Measurements from ENCODE around the gene PFKFB3.

The PFKFB3 gene

GRCh38 chr10:6227346-6227745, 24.6 kb downstream of the PFKFB3 start:
- DNase-seq (ENCODE audit: low spot score), result no peak
- TF ChIP-seq CTCF (IDR thresholded peaks at IDR 0.05; ENCODE audit: extremely low read depth, missing control alignments), result no peak

- no peak for DNase-seq (ENCODE audit: low spot score)
- no peak for TF ChIP-seq CTCF (IDR thresholded peaks at IDR 0.05; ENCODE audit: extremely low read depth, missing control alignments)
These were observed 25.3 kb downstream of the PFKFB3 start for GRCh38 chr10:6228010-6228511.

- TF ChIP-seq CTCF (IDR thresholded peaks at IDR 0.05; ENCODE audit: extremely low read depth, missing control alignments), result no peak
- no peak for DNase-seq (ENCODE audit: low spot score)
These were observed 25.9 kb downstream of the PFKFB3 start for GRCh38 chr10:6228647-6229046.

DNA sequence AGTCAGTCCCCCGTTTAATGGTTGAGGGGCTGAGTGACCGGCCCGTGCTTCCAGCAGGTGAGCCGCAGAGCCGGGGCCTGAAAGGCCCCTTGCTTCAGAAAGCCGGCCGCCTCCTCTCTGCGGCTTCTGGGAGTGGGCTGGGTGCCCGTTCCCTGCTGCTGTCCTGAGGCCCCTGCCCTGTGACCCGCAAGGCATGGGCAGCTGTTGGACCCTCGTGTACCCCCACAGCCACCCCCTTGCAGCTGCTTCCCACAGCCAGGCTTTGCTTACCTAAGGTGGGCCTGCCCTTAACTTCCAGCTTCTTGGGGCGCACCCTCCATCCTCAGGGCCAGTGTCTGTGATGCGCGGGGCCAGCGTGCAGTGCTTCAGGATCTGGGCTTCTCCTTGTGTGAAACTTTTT, 26.6 kb downstream of the PFKFB3 start:
- DNase-seq (ENCODE audit: low spot score), result no peak
- no peak for TF ChIP-seq CTCF (IDR thresholded peaks at IDR 0.05; ENCODE audit: extremely low read depth, missing control alignments)

GRCh38 chr10:6229746-6230145, 27.0 kb downstream of the PFKFB3 start:
- no peak for TF ChIP-seq CTCF (IDR thresholded peaks at IDR 0.05; ENCODE audit: extremely low read depth, missing control alignments)
- no peak for DNase-seq (ENCODE audit: low spot score)

GRCh38 chr10:6230315-6230714, 27.6 kb downstream of the PFKFB3 start:
- DNase-seq (ENCODE audit: low spot score), result no peak
- no peak for TF ChIP-seq CTCF (IDR thresholded peaks at IDR 0.05; ENCODE audit: extremely low read depth, missing control alignments)

DNA sequence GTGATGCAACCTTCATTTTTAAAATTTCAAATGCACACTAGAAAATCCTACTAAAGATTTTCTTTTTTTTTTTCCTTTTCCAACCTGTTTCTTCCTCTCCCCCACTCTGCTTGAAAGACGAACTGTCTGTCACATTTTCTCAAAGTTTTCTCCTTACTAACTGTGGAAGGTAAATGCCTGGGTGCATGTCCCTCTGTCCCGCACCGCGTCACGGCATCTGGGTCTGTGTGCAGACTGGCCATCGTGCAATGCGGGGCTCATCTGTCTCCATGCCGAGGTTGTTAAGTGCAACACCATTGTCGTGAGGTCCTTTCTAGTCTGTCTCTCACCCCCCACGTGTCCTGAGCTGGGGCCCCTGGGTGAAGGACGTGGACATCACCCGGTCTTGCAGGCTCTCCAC, 28.4 kb downstream of the PFKFB3 start:
- DNase-seq (ENCODE audit: low spot score), result no peak
- TF ChIP-seq CTCF (IDR thresholded peaks at IDR 0.05; ENCODE audit: extremely low read depth, missing control alignments), result no peak

Data from GM20000 (cell line).